NCI-H226 (cell line): ENCODE data around the gene SEMA4A.
"Not testable (repeated sequence)": the region's sequence is repeated elsewhere in the genome, so short reads cannot be mapped to it uniquely, and the experiment has no call there.

Experiments
- DNase-seq: peaks from one replicate; pipeline ENCODE4 v3.0.0-alpha.2; 2015

Gene SEMA4A

GRCh38 chr1:156119503-156120209 lies 33.7 kb upstream of the SEMA4A start:
- peak; percentile 56 for DNase-seq

- no peak for DNase-seq
These were observed 33.1 kb upstream of the SEMA4A start for GRCh38 chr1:156120318-156120717.

- DNase-seq: not testable (repeated sequence)
These were observed 32.4 kb upstream of the SEMA4A start for GRCh38 chr1:156121005-156121404.

GRCh38 chr1:156121457-156121856 lies 31.9 kb upstream of the SEMA4A start:
- DNase-seq: no peak

GRCh38 chr1:156122086-156122485 lies 31.3 kb upstream of the SEMA4A start:
- DNase-seq: no peak

- DNase-seq: peak; percentile 94
These were observed 30.6 kb upstream of the SEMA4A start for GRCh38 chr1:156122519-156123355.

- DNase-seq: peak; percentile 97
These were observed 29.8 kb upstream of the SEMA4A start for GRCh38 chr1:156123356-156124196.

GRCh38 chr1:156124557-156125483 lies 28.6 kb upstream of the SEMA4A start:
- DNase-seq: peak; percentile 18

GRCh38 chr1:156125544-156125943 lies 27.8 kb upstream of the SEMA4A start:
- DNase-seq: not testable (repeated sequence)

GRCh38 chr1:156126043-156126629 lies 27.2 kb upstream of the SEMA4A start:
- peak; percentile 99 for DNase-seq

GRCh38 chr1:156126630-156127534 lies 26.5 kb upstream of the SEMA4A start:
- DNase-seq: peak; percentile 95

GRCh38 chr1:156128308-156128653 lies 25.1 kb upstream of the SEMA4A start:
- no peak for DNase-seq

- peak; percentile 1 for DNase-seq
These were observed 24.5 kb upstream of the SEMA4A start for GRCh38 chr1:156128654-156129597.

- peak; percentile 97 for DNase-seq
These were observed 23.5 kb upstream of the SEMA4A start for GRCh38 chr1:156129687-156130577.

GRCh38 chr1:156130578-156130942 lies 22.8 kb upstream of the SEMA4A start:
- no peak for DNase-seq

- DNase-seq: no peak
These were observed 18.5 kb upstream of the SEMA4A start for GRCh38 chr1:156134716-156135435.
